ENCODE measurements around the gene TRIP12.

DNA sequence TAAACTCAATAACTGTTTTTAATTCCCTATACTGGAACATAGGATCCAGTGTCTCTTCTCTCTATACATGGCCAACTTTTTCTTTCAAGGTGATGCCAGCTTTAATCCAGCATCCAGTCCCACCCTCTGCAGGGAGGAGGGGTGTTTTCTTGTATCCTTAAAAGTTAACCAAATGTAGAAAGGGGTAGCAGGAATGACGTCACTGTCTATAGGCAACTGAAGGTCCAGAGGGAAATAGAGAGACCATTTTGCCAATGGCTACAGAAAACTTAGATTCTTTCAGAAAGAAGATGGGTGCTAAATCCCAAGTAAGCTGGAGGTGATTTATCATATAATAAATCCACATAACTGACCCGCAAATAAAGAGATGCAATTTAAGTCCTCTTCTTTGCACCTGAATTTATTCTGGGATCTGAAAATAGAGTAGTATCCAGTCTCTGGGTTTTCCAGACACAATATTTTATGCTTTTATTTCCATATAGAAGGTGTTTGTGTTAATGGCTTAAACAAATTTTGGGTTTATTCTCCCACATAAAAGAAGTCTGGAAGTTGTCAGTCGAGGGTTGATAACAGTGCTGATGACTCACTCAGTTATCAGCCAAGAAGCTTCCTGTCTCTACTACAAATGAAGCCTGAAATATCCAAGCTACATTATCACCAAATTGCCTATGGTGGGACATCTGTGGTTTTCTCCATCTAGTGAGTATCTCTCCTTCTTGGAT lies 201.7 kb downstream of the TRIP12 start:
- TF ChIP-seq GABPA (IDR thresholded peaks at IDR 0.05; ENCODE audit: borderline replicate concordance, insufficient read depth, low read length) (no peak), CEBPB (IDR thresholded peaks at IDR 0.05; ENCODE audit: low read depth, low read length) (no peak), SRF (IDR thresholded peaks at IDR 0.05; ENCODE audit: low read depth, low read length) (no peak)
